K562 (cell line): ENCODE measurements around the gene UCK1. TPM values are rescaled to one million over a fixed set of nuclear protein-coding genes. Genes with fewer than 3 reads are reported as not detected.

Experiments used
- ATAC-seq: fragments of 200-7000 bp; cut with Tn5 transposase; 3 replicates; pipeline ENCODE4 v1.9.1; 2020; ENCODE audit warnings: moderate library complexity
- BruUV-seq: library from RNA; stranded (reverse); fragments of 400-500 nt; replicated peaks from 2 replicates; lab custom pipeline; 2021; lab: Mats Ljungman, UMichigan
- CTCF ChIA-PET: fragments of 300-600 bp; formaldehyde crosslinking; extraction: SDS; loops from one replicate; lab custom pipeline; 2021; ENCODE audit warnings: low intra/inter-chr PET ratio; lab: Yijun Ruan, JAX
- POLR2A ChIA-PET: fragments of 300-600, 350-650 bp; sonication (Branson Sonifier 250); formaldehyde crosslinking; extraction: SDS; loops from one replicate; lab custom pipeline; 2021; ENCODE audit warnings: antibody characterized with exemption, inconsistent platforms; lab: Yijun Ruan, JAX
- DNase-seq, 4 experiments: peaks; one replicate each; pipeline versions ENCODE4 v3.0.0 to v3.0.0-alpha.2; 2011 to 2018; ENCODE audit warnings: low spot score in 3 of 4, mixed read lengths in 3 of 4; ENCODE audit errors: extremely low read depth in 1 of 4
- FAIRE-seq: peaks from 2 replicates; lab custom pipeline; 2011; peaks lifted over from hg19 to GRCh38; lab: Jason Lieb, UNC
- H2AFZ ChIP-seq: 2 replicates; pipeline ENCODE4 v1.6.0; 2011; ENCODE audit warnings: low read depth, low read length, control low read depth, inconsistent platforms
- H3K27ac ChIP-seq: fragments of 200-600 bp; 3 replicates; pipeline ENCODE4 v1.8.0; 2011; ENCODE audit warnings: low read depth, mild to moderate bottlenecking, control low read depth, inconsistent platforms, low read length, moderate library complexity, mixed read lengths; ENCODE audit errors: extremely low read depth
- H3K27me3 ChIP-seq, 2 experiments: fragments of 300-600 bp in 1 of 2; 2 replicates in 1 of 2; 3 replicates in 1 of 2; pipeline versions ENCODE4 v1.6.0 to v1.8.0; 2011; ENCODE audit warnings: inconsistent platforms in 2 of 2, low read length in 2 of 2, mild to moderate bottlenecking in 1 of 2, mixed read lengths in 1 of 2, moderate library complexity in 1 of 2; ENCODE audit not compliant: control insufficient read depth in 2 of 2, insufficient read depth in 2 of 2
- H3K36me3 ChIP-seq: fragments of 300-600 bp; 3 replicates; pipeline ENCODE4 v1.8.0; 2011; ENCODE audit warnings: mild to moderate bottlenecking, low read length, inconsistent platforms; ENCODE audit not compliant: control insufficient read depth, insufficient read depth
- H3K4me1 ChIP-seq, 2 experiments: fragments of 200-600 bp in 1 of 2; replicated peaks in 1 of 2; 2 replicates in 1 of 2; 3 replicates in 1 of 2; pipeline versions ENCODE4 v1.5.1 to v1.8.0; 2011; ENCODE audit warnings: inconsistent platforms in 2 of 2, low read length in 2 of 2, mild to moderate bottlenecking in 1 of 2, mixed read lengths in 1 of 2, moderate library complexity in 1 of 2; ENCODE audit not compliant: control insufficient read depth in 2 of 2, insufficient read depth in 2 of 2
- H3K4me2 ChIP-seq: 2 replicates; pipeline ENCODE4 v1.6.1; 2011; ENCODE audit warnings: low read length, control low read depth, inconsistent platforms, mixed read lengths; ENCODE audit not compliant: insufficient read depth
- H3K4me3 ChIP-seq: fragments of 200-600 bp; sonication (generic), shearing (Covaris generic); 2 replicates; pipeline ENCODE4 v1.5.1; 2016; ENCODE audit warnings: control low read depth, inconsistent platforms
- H3K79me2 ChIP-seq: fragments of 200-600 bp; 3 replicates; pipeline ENCODE4 v1.8.0; 2011; ENCODE audit warnings: low read length, inconsistent platforms; ENCODE audit not compliant: control insufficient read depth, insufficient read depth
- H3K9ac ChIP-seq, 2 experiments: 2 replicates each; pipeline versions ENCODE4 v1.6.0 to v1.6.1; 2011; ENCODE audit warnings: low read depth in 2 of 2, low read length in 2 of 2, control low read depth in 1 of 2, inconsistent platforms in 1 of 2, mild to moderate bottlenecking in 1 of 2, mixed read lengths in 1 of 2; ENCODE audit not compliant: insufficient read depth in 1 of 2
- H3K9me1 ChIP-seq: one replicate; pipeline ENCODE4 v1.6.0; 2011; ENCODE audit warnings: inconsistent platforms, mild to moderate bottlenecking, low read length, moderate library complexity; ENCODE audit not compliant: control insufficient read depth, insufficient read depth
- H3K9me3 ChIP-seq: replicated peaks from 2 replicates; pipeline ENCODE4 v1.5.1; 2011; ENCODE audit warnings: low read depth, low read length, inconsistent platforms; ENCODE audit not compliant: control insufficient read depth, insufficient read depth
- H4K20me1 ChIP-seq: replicated peaks from 2 replicates; pipeline ENCODE4 v1.6.1; 2011; ENCODE audit warnings: low read length, inconsistent platforms, mixed read lengths; ENCODE audit not compliant: control insufficient read depth, insufficient read depth
- CAMTA2 ChIP-seq: fragments of 250-450 bp; sonication (Bioruptor Pico); conservative IDR thresholded peaks from 2 replicates; pipeline ENCODE4 v1.5.1; 2022
- CTCFL ChIP-seq: IDR thresholded peaks from 2 replicates; pipeline ENCODE4 v1.6.1; 2011; ENCODE audit warnings: borderline replicate concordance, low read depth, mild to moderate bottlenecking, moderate library complexity, low read length; ENCODE audit not compliant: insufficient read depth, poor library complexity, severe bottlenecking
- KAT8 ChIP-seq: fragments of 450-650 bp; IDR thresholded peaks from 2 replicates; pipeline ENCODE4 v1.6.1; 2016; ENCODE audit warnings: low read depth, mild to moderate bottlenecking
- PRDM10 ChIP-seq: fragments of 450-650 bp; IDR thresholded peaks from 2 replicates; pipeline ENCODE4 v1.6.1; 2018; ENCODE audit not compliant: partially characterized antibody
- PYGO2 ChIP-seq: fragments of 450-650 bp; IDR thresholded peaks from 2 replicates; pipeline ENCODE4 v1.6.1; 2016; ENCODE audit warnings: mild to moderate bottlenecking, missing genetic modification characterization, moderate library complexity, missing compliant biosample characterization
- SRF ChIP-seq, 2 experiments: fragments of 250-450, 450-650 bp in 1 of 2; sonication (Bioruptor Pico) in 1 of 2; sonication (generic) in 1 of 2; formaldehyde crosslinking; IDR thresholded peaks; 2 replicates each; pipeline versions ENCODE4 v1.5.0 to v1.5.1; 2020 to 2022; ENCODE audit warnings: mild to moderate bottlenecking in 1 of 2, missing genetic modification reagents in 1 of 2
- ZNF507 ChIP-seq: conservative IDR thresholded peaks from 2 replicates; pipeline ENCODE4 v1.6.1; 2017; ENCODE audit warnings: missing genetic modification characterization, missing compliant biosample characterization
- ZNF668 ChIP-seq: fragments of 250-450 bp; sonication (Bioruptor Pico); IDR thresholded peaks from 2 replicates; pipeline ENCODE4 v1.8.0; 2022; ENCODE audit warnings: mild to moderate bottlenecking, inconsistent platforms
- WGBS: fragments of 100-300 bp; shearing (Covaris generic); methylation state at CpG from one replicate; pipeline ENCODE4 v1.1.6; 2016; ENCODE audit warnings: low coverage, mixed read lengths; ENCODE audit not compliant: insufficient coverage; ENCODE audit errors: missing lambda C conversion rate; 5-methylcytosine and 5-hydroxymethylcytosine counted together
- in situ Hi-C: fragments of 300-500 bp; cut with MboI; formaldehyde crosslinking; loops from 4 replicates; pipeline ENCODE4 v1.15.0; 2018; ENCODE audit warnings: inconsistent platforms, mixed read lengths
- intact Hi-C: fragments of 100-400 bp; cut with micrococcal nuclease; formaldehyde crosslinking; loops from 2 replicates; pipeline ENCODE4 v1.14.2; 2022
- polyA plus RNA-seq, 8 experiments: library from polyadenylated mRNA; depleted of rRNA in 4 of 8; stranded (reverse) in 5 of 8; unstranded in 3 of 8; fragments of >200 nt; fragmentation: Nextera tagmentation in 2 of 8; fragmentation: Illumina TruSeq in 1 of 8; extraction: Ambion mirVana in 2 of 8; extraction: Trizol in 1 of 8; gene quantifications; 2 replicates each; pipeline versions ENCODE4 v1.2.1 to v1.2.3, GENCODE V29; 2011 to 2014; ENCODE audit warnings: inconsistent platforms in 1 of 8, missing spikeins in 1 of 8
- total RNA-seq, 7 experiments: library from RNA; depleted of rRNA in 6 of 7; stranded (reverse); fragments of >200 nt in 6 of 7; fragmentation: Illumina TruSeq in 2 of 7; extraction: Trizol in 2 of 7; gene quantifications; 2 replicates each; pipeline versions ENCODE4 v1.2.1 to v1.2.3, GENCODE V29; 2011 to 2021; ENCODE audit warnings: low replicate concordance in 1 of 7
- TF ChIP-seq, protein P1 (sequence below): fragments of 450-650 bp; IDR thresholded peaks from 2 replicates; pipeline ENCODE4 v1.6.1; 2017; ENCODE audit warnings: mild to moderate bottlenecking, moderate library complexity
- TF ChIP-seq, protein P2 (sequence below), 2 experiments: IDR thresholded peaks; 2 replicates each; pipeline ENCODE4 v1.6.1; 2011; ENCODE audit warnings: borderline replicate concordance in 1 of 2, control low read depth in 1 of 2, low read depth in 1 of 2, low read length in 1 of 2, mild to moderate bottlenecking in 1 of 2, mixed read lengths in 1 of 2, moderate library complexity in 1 of 2; ENCODE audit not compliant: insufficient read depth in 1 of 2, insufficient read length in 1 of 2, poor library complexity in 1 of 2, severe bottlenecking in 1 of 2; ENCODE audit errors: extremely low read depth in 1 of 2

The UCK1 gene
- total and polyA plus RNA-seq, 9 of the 15 experiments (the other 6 are each of a cell fraction or from before 2014, with no cell fraction given): 0.27 to 27.5 (median 16.1) TPM

- H4K20me1 ChIP-seq: no peaks in the 10 kb centered on the region
- in situ Hi-C loops: no loop called here
- H3K36me3 ChIP-seq: peaks cover 44% of the 10 kb centered on the region; the same call in 2 of the 3 replicates
- H3K9me1 ChIP-seq: no peaks in the 10 kb centered on the region
- DNase-seq: peak; percentile 46 to 82 (median 70)
- ChIA-PET POLR2A (interaction anchor here (0.6 kb wide), 2 partner anchors 21 to 205 kb away, joined by 3 read pairs; no protein-coding TSS in a partner anchor), CTCF (no interaction called here)
- H3K4me2 ChIP-seq: peak overlapping the region; percentile 82
- ATAC-seq: peak; percentile 49
- BruUV-seq: no TSS peak
- 20% methylated on average over 9 of the region's 29 CpGs for WGBS
- peak overlapping the region; percentile 77 to 93 for H3K9ac ChIP-seq
- H3K27ac ChIP-seq: peak overlapping the region; percentile 64; the same call in 2 of the 3 replicates
- peak overlapping the region; percentile 81 for H2AFZ ChIP-seq
- no peak for FAIRE-seq
- no peaks in the 10 kb centered on the region; a peak in 1 of 5 replicates for H3K27me3 ChIP-seq
- no peaks in the 10 kb centered on the region for H3K9me3 ChIP-seq
- peak overlapping the region; percentile 95 for H3K4me3 ChIP-seq
- peaks cover 14% of the 10 kb centered on the region for H3K79me2 ChIP-seq
- peaks cover 17 to 43% of the 10 kb centered on the region in 2 experiments; a peak in 4 of 5 replicates for H3K4me1 ChIP-seq
- intact Hi-C loops: no loop called here
- TF ChIP-seq, protein P1, sequence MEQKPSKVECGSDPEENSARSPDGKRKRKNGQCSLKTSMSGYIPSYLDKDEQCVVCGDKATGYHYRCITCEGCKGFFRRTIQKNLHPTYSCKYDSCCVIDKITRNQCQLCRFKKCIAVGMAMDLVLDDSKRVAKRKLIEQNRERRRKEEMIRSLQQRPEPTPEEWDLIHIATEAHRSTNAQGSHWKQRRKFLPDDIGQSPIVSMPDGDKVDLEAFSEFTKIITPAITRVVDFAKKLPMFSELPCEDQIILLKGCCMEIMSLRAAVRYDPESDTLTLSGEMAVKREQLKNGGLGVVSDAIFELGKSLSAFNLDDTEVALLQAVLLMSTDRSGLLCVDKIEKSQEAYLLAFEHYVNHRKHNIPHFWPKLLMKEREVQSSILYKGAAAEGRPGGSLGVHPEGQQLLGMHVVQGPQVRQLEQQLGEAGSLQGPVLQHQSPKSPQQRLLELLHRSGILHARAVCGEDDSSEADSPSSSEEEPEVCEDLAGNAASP: no peak
- no peak for TF ChIP-seq SRF (CRISPR knock-in tag; IDR thresholded peaks at IDR 0.05)
- no peak for TF ChIP-seq PRDM10
- no peak for TF ChIP-seq ZNF668 (CRISPR knock-in tag)
- TF ChIP-seq, protein P2, sequence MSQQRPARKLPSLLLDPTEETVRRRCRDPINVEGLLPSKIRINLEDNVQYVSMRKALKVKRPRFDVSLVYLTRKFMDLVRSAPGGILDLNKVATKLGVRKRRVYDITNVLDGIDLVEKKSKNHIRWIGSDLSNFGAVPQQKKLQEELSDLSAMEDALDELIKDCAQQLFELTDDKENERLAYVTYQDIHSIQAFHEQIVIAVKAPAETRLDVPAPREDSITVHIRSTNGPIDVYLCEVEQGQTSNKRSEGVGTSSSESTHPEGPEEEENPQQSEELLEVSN (IDR thresholded peaks at IDR 0.05; ENCODE audit: borderline replicate concordance in 1 of 2, extremely low read depth in 1 of 2, insufficient read depth in 1 of 2, insufficient read length in 1 of 2, low read depth in 1 of 2, low read length in 1 of 2, poor library complexity in 1 of 2, severe bottlenecking in 1 of 2): peak in 1 of 2 experiments; percentile 78
- TF ChIP-seq ZNF507 (tag): no peak
- no peak for TF ChIP-seq PYGO2
- TF ChIP-seq CTCFL: peak; percentile 36
- no peak for TF ChIP-seq KAT8
- TF ChIP-seq CAMTA2: no peak
- TF ChIP-seq, all 486 proteins: peak for 2
Measured at GRCh38 chr9:131530546-131530919, 530 bp downstream of the UCK1 start.
